22Rv1 (cell line): ENCODE results near the gene MTMR12.
A peak's percentile ranks its signal among the peaks of the same experiment; 100 is the strongest.

Source experiments
- H3K27ac ChIP-seq: fragments of 450-650 bp; 2 replicates; pipeline ENCODE4 v1.5.1; 2017
- ZFX ChIP-seq: fragments of 450-650 bp; IDR thresholded peaks from 2 replicates; pipeline ENCODE4 v1.6.1; 2017; ENCODE audit warnings: antibody characterized with exemption, borderline replicate concordance
- TF ChIP-seq, protein P1 (sequence below): fragments of 450-650 bp; IDR thresholded peaks from 2 replicates; pipeline ENCODE4 v1.5.1; 2017; ENCODE audit warnings: mild to moderate bottlenecking

The MTMR12 gene

DNA sequence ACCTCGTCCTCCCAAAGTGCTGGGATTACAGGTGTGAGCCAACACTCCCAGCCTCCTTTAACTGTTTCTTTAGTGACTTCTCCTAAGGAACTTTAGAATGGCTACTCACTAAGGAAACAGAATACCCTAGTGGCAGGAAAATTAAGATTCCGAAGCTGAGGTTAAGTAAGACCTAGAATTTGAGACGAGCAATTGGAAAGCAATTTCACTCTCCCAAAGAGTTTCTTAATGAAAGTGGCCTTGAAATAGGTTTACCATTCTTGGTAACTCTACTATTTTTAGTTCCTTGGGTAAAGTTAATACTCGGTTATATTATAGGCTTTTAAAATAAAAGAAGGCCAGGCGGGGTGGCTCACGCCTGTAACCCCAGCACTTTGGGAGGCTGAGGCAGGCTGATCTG lies 115.7 kb downstream of the MTMR12 start:
- TF ChIP-seq, protein P1, sequence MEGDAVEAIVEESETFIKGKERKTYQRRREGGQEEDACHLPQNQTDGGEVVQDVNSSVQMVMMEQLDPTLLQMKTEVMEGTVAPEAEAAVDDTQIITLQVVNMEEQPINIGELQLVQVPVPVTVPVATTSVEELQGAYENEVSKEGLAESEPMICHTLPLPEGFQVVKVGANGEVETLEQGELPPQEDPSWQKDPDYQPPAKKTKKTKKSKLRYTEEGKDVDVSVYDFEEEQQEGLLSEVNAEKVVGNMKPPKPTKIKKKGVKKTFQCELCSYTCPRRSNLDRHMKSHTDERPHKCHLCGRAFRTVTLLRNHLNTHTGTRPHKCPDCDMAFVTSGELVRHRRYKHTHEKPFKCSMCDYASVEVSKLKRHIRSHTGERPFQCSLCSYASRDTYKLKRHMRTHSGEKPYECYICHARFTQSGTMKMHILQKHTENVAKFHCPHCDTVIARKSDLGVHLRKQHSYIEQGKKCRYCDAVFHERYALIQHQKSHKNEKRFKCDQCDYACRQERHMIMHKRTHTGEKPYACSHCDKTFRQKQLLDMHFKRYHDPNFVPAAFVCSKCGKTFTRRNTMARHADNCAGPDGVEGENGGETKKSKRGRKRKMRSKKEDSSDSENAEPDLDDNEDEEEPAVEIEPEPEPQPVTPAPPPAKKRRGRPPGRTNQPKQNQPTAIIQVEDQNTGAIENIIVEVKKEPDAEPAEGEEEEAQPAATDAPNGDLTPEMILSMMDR, result 0 out of 2 replicates have a peak, but pooled peaks have one; percentile 4
- TF ChIP-seq ZFX, result no peak
- no peak overlapping the region for H3K27ac ChIP-seq

DNA sequence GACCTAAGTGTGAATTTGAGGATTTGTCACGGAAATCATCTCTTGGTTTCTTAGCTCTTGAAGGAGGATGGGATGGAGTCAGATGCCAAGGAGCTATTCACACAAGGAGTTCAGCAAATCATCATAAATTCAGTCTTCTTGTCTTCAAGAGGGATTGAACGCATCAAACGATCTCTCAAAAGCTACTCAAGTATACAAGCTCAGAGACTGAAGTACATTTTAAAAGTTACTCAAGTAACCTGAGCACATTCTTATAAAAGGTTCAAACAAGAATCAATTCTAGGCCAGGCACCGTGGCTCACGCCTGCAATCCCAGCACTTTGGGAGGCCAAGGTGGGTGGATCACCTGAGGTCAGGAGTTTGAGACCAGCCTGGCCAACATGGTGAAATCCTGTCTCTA lies 117.5 kb downstream of the MTMR12 start:
- TF ChIP-seq ZFX, result no peak
- TF ChIP-seq, protein P1, result no peak
- H3K27ac ChIP-seq, result no peak overlapping the region

DNA sequence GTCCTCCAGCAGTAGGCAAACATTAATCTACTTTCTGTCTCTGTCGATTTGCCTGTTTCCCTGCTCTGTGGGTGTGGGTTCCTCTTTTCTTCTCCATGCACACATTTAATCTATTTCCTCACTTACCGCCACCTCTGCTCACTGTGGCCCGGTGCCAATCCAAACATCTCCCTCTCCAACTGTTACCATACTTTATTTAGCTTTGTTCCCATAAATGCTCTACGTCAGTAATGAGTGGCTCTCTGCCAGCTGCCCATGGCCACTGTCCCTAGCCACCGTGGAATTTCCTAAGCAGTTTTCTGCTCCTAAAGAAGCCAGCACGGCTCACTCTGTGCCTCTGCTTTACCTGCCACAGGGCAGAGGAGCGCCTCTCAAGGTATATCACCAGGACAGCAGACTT lies 119.1 kb downstream of the MTMR12 start:
- TF ChIP-seq, protein P1, result no peak
- TF ChIP-seq ZFX, result no peak
- H3K27ac ChIP-seq, result peak overlapping the region; percentile 76

DNA sequence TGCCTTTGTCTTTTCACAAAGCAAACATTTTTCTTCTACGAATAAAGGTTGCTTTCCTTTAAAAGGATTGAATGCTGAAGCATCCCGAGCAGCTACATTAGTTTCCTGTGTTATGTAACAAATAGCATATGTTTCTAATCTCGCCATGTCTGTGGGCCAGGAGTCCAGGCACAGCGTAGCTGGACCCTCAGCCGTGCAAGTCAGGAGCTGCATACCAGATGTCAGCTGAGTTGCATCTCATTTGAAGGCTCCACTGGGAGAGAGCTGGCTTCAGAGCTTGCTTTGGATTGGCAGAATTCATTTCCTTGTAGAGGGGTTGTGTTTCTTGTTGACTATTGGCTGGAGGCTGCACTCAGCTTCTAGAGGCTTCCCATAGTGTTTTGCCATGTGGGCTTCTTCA lies 122.6 kb downstream of the MTMR12 start:
- no peak for TF ChIP-seq ZFX
- TF ChIP-seq, protein P1, result no peak
- H3K27ac ChIP-seq, result no peak overlapping the region

- H3K27ac ChIP-seq, result no peak overlapping the region
- TF ChIP-seq ZFX, result no peak
- TF ChIP-seq, protein P1, result no peak
Observed at GRCh38 chr5:32187675-32188074, 125.1 kb downstream of the MTMR12 start.

GRCh38 chr5:32182463-32183063 lies 130.2 kb downstream of the MTMR12 start:
- no peak for TF ChIP-seq ZFX
- TF ChIP-seq, protein P1, result no peak
- H3K27ac ChIP-seq, result no peak overlapping the region
